GM21515 (cell line): Measurements from ENCODE around the gene TACC2.
"Not testable (repeated sequence)": the region's sequence is repeated elsewhere in the genome, so short reads cannot be mapped to it uniquely, and the experiment has no call there.

Experiments used
- ATAC-seq: cut with Tn5 transposase; IDR thresholded peaks from one replicate; pipeline ENCODE4 v1.9.1; 2021; ENCODE audit not compliant: unreplicated experiment

Gene TACC2

GRCh38 chr10:122057841-122058413 is 69.0 kb downstream of the TACC2 start:
- ATAC-seq, result no peak

GRCh38 chr10:122060250-122060649 is 71.3 kb downstream of the TACC2 start:
- no peak for ATAC-seq

- no peak for ATAC-seq
Observed at GRCh38 chr10:122062831-122063674, 74.1 kb downstream of the TACC2 start.

- not testable (repeated sequence) for ATAC-seq
Observed at GRCh38 chr10:122066337-122066939, 77.5 kb downstream of the TACC2 start.

GRCh38 chr10:122068844-122069243 is 79.9 kb downstream of the TACC2 start:
- no peak for ATAC-seq

- ATAC-seq, result no peak
Observed at GRCh38 chr10:122072491-122072890, 83.5 kb downstream of the TACC2 start.

- no peak for ATAC-seq
Observed at GRCh38 chr10:122073508-122073907, 84.5 kb downstream of the TACC2 start.

GRCh38 chr10:122075171-122075570 is 86.2 kb downstream of the TACC2 start:
- ATAC-seq, result no peak

GRCh38 chr10:122075876-122076275 is 86.9 kb downstream of the TACC2 start:
- ATAC-seq, result not testable (repeated sequence)

GRCh38 chr10:122077311-122077875 is 88.4 kb downstream of the TACC2 start:
- no peak for ATAC-seq

GRCh38 chr10:122078326-122078725 is 89.4 kb downstream of the TACC2 start:
- no peak for ATAC-seq

GRCh38 chr10:122078965-122079795 is 90.2 kb downstream of the TACC2 start:
- ATAC-seq, result no peak

- ATAC-seq, result no peak
Observed at GRCh38 chr10:122082616-122083477, 93.9 kb downstream of the TACC2 start.

- ATAC-seq, result no peak
Observed at GRCh38 chr10:122083478-122084025, 94.6 kb downstream of the TACC2 start.

GRCh38 chr10:122084286-122085041 is 95.5 kb downstream of the TACC2 start:
- no peak for ATAC-seq

- ATAC-seq, result no peak
Observed at GRCh38 chr10:122085423-122085911, 96.5 kb downstream of the TACC2 start.

GRCh38 chr10:122086416-122087240 is 97.7 kb downstream of the TACC2 start:
- ATAC-seq, result no peak

- no peak for ATAC-seq
Observed at GRCh38 chr10:122087436-122087835, 98.5 kb downstream of the TACC2 start.
